ENCODE results near the gene SLC23A3.

Gene SLC23A3

GRCh38 chr2:219209236-219210195 is 39.7 kb upstream of the SLC23A3 start:
- TF ChIP-seq CTCF (IDR thresholded peaks at IDR 0.05; ENCODE audit: low read depth, low read length, missing control alignments), result no peak
- H3K4me3 ChIP-seq (ENCODE audit: low read depth, low read length), result no peak overlapping the region
- no peak for DNase-seq (ENCODE audit: low read depth)

GRCh38 chr2:219207884-219208740 is 38.3 kb upstream of the SLC23A3 start:
- no peak overlapping the region for H3K4me3 ChIP-seq (ENCODE audit: low read depth, low read length)
- TF ChIP-seq CTCF (IDR thresholded peaks at IDR 0.05; ENCODE audit: low read depth, low read length, missing control alignments), result no peak
- DNase-seq (ENCODE audit: low read depth), result no peak

- H3K4me3 ChIP-seq (ENCODE audit: low read depth, low read length), result peak overlapping the region; percentile 69
- no peak for TF ChIP-seq CTCF (IDR thresholded peaks at IDR 0.05; ENCODE audit: low read depth, low read length, missing control alignments)
- DNase-seq (ENCODE audit: low read depth), result no peak
Observed at GRCh38 chr2:219207134-219207883, 37.5 kb upstream of the SLC23A3 start.

GRCh38 chr2:219206328-219207133 is 36.7 kb upstream of the SLC23A3 start, which contains the start of gene ZFAND2B:
TSS of gene ZFAND2B (plus strand) at chr2:219206782. CDS start at chr2:219206988, 206 bp downstream.
- TF ChIP-seq CTCF (IDR thresholded peaks at IDR 0.05; ENCODE audit: low read depth, low read length, missing control alignments), result no peak
- DNase-seq (ENCODE audit: low read depth), result peak; percentile 78
- H3K4me3 ChIP-seq (ENCODE audit: low read depth, low read length), result peak within 1 kb of the TSS; percentile 69

- DNase-seq (ENCODE audit: low read depth), result no peak
- TF ChIP-seq CTCF (IDR thresholded peaks at IDR 0.05; ENCODE audit: low read depth, low read length, missing control alignments), result no peak
- peak overlapping the region; percentile 64 for H3K4me3 ChIP-seq (ENCODE audit: low read depth, low read length)
Observed at GRCh38 chr2:219205981-219206327, 36.1 kb upstream of the SLC23A3 start.

- no peak for DNase-seq (ENCODE audit: low read depth)
- H3K4me3 ChIP-seq (ENCODE audit: low read depth, low read length), result no peak overlapping the region
- TF ChIP-seq CTCF (IDR thresholded peaks at IDR 0.05; ENCODE audit: low read depth, low read length, missing control alignments), result no peak
Observed at GRCh38 chr2:219205165-219205538, 35.3 kb upstream of the SLC23A3 start.
